HepG2 (cell line): ENCODE data around the gene RGS19. TPM values are rescaled to one million over a fixed set of nuclear protein-coding genes. Genes with fewer than 3 reads are reported as not detected.

Experiments used
- CENPT ChIP-seq: sonication (generic); formaldehyde crosslinking; IDR thresholded peaks from 2 replicates; pipeline ENCODE4 v1.8.0; 2022; ENCODE audit warnings: low read depth, mild to moderate bottlenecking, moderate library complexity, missing genetic modification reagents
- CTCF ChIP-seq: sonication (generic); formaldehyde crosslinking; IDR thresholded peaks from 2 replicates; pipeline ENCODE4 v1.5.0; 2020; ENCODE audit warnings: mild to moderate bottlenecking, missing genetic modification reagents, moderate library complexity
- E2F5 ChIP-seq: sonication (generic); formaldehyde crosslinking; conservative IDR thresholded peaks from 2 replicates; pipeline ENCODE4 v1.4.0; 2020; ENCODE audit warnings: missing genetic modification reagents
- EEA1 ChIP-seq: sonication (generic); formaldehyde crosslinking; IDR thresholded peaks from 2 replicates; pipeline ENCODE4 v1.5.1; 2020; ENCODE audit warnings: mild to moderate bottlenecking, missing genetic modification reagents, borderline replicate concordance
- ELF3 ChIP-seq: IDR thresholded peaks from 2 replicates; pipeline ENCODE4 v1.6.1; 2016; ENCODE audit warnings: missing genetic modification reagents, missing compliant biosample characterization
- MAFF ChIP-seq: IDR thresholded peaks from 2 replicates; pipeline ENCODE4 v1.6.1; 2011; ENCODE audit warnings: low read depth, low read length, improper control_type of control experiment
- MAX ChIP-seq: IDR thresholded peaks from 2 replicates; pipeline ENCODE4 v1.6.1; 2012; ENCODE audit warnings: inconsistent platforms
- PHF5A ChIP-seq: IDR thresholded peaks from one replicate; pipeline ENCODE4 v1.6.1; 2018; ENCODE audit warnings: low read depth, missing genetic modification reagents; ENCODE audit not compliant: unreplicated experiment
- SMAD3 ChIP-seq: sonication (generic); formaldehyde crosslinking; IDR thresholded peaks from 2 replicates; pipeline ENCODE4 v1.4.0; 2020; ENCODE audit warnings: missing genetic modification reagents
- ZBTB25 ChIP-seq: IDR thresholded peaks from 2 replicates; pipeline ENCODE4 v1.6.1; 2018; ENCODE audit warnings: missing genetic modification reagents
- ZNF205 ChIP-seq: IDR thresholded peaks from 2 replicates; pipeline ENCODE4 v1.6.1; 2018; ENCODE audit warnings: missing biosample characterization, missing genetic modification reagents
- ZNF234 ChIP-seq: sonication (generic); formaldehyde crosslinking; conservative IDR thresholded peaks from 2 replicates; pipeline ENCODE4 v1.5.1; 2020; ENCODE audit warnings: mild to moderate bottlenecking, missing genetic modification reagents
- ZNF564 ChIP-seq: sonication (generic); formaldehyde crosslinking; IDR thresholded peaks from 2 replicates; pipeline ENCODE4 v1.8.1; 2023; ENCODE audit warnings: mild to moderate bottlenecking, missing genetic modification reagents
- ZNF607 ChIP-seq: sonication (generic); formaldehyde crosslinking; IDR thresholded peaks from 2 replicates; pipeline ENCODE4 v1.5.1; 2020; ENCODE audit warnings: missing genetic modification reagents, mild to moderate bottlenecking, borderline replicate concordance
- polyA plus RNA-seq, 8 experiments: library from polyadenylated mRNA; depleted of rRNA in 3 of 8; stranded (reverse) in 7 of 8; unstranded in 1 of 8; fragments of >200 nt; fragmentation: Illumina TruSeq in 4 of 8; extraction: Trizol in 4 of 8; gene quantifications; 2 replicates each; pipeline versions ENCODE4 v1.2.1 to v1.2.3, GENCODE V29; 2011 to 2016; ENCODE audit warnings: low read depth in 4 of 8, missing spikeins in 1 of 8, mixed read lengths in 1 of 8; ENCODE audit not compliant: insufficient read depth in 1 of 8
- total RNA-seq, 5 experiments: library from RNA; depleted of rRNA; stranded (reverse); fragments of >200 nt; fragmentation: Illumina TruSeq; extraction: Trizol; gene quantifications; 2 replicates each; pipeline ENCODE4 v1.2.3, GENCODE V29; 2016; ENCODE audit warnings: low read depth in 1 of 5
- TF ChIP-seq, protein P1 (sequence below): sonication (generic); formaldehyde crosslinking; IDR thresholded peaks from 2 replicates; pipeline ENCODE4 v1.8.1; 2023; ENCODE audit warnings: mild to moderate bottlenecking, missing genetic modification reagents
- TF ChIP-seq, protein P2 (sequence below): sonication (generic); formaldehyde crosslinking; conservative IDR thresholded peaks from 2 replicates; pipeline ENCODE4 v1.5.0; 2020; ENCODE audit warnings: missing genetic modification reagents
- TF ChIP-seq, protein P3 (sequence below): sonication (generic); formaldehyde crosslinking; IDR thresholded peaks from 2 replicates; pipeline ENCODE4 v1.4.0; 2020; ENCODE audit warnings: mild to moderate bottlenecking, missing genetic modification reagents

The RGS19 gene
- total and polyA plus RNA-seq, 2 of the 13 experiments (the other 11 are each of a cell fraction or from before 2014, with no cell fraction given), result 10.7 to 11.9 TPM

DNA sequence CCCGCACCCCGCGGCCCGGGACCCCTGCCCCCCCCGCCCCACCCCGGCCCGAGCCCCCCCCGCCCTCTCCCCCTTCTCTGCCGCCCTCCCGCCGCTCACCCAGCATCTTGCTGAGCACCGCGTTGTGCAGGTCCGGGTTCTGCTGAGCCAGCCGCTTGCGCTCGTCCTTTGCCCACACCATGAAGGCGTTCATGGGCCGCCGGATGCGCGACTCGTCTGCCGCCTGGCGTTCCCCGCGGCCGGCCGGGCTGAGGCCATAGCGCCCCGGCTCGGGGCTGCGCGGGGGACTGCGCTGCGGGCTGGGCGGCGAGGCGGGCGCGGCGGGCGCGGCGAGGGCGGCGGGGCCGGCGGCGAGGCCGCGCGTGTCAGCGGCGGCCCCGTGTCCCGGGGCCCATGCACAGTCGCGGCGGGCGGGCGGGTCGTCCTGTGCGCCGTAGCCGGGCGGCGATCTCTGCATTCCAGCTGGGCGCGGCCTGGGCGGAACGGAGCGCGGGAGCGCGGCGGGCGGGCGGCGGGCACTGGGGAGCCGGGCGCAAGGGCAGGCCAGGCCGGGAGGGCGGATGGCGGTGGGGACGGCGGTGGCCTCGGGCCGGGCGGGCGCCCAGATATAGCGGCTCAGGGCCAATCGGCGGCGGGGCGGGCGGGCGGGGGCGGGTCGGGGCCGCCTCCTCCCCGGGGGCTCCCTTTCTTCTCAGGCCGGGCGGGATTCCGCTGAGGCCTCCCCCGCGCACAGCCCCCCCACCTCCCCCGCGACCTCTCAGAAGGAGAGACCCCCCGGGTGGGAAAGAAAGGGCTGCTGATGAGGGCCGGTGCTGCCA, 30.0 kb downstream of the RGS19 start, which contains the start of gene SOX18 (continued):
- 0 out of 2 replicates have a peak, but pooled peaks have one; percentile 8 for TF ChIP-seq ZBTB25 (CRISPR knock-in tag)
- TF ChIP-seq SMAD3 (CRISPR knock-in tag), result no peak
- TF ChIP-seq CENPT (CRISPR knock-in tag), result 0 out of 2 replicates have a peak, but pooled peaks have one; percentile 45
- TF ChIP-seq ZNF234 (CRISPR knock-in tag), result no peak
- no peak; the same call in 1 of the 2 replicates for TF ChIP-seq E2F5 (CRISPR knock-in tag)
- TF ChIP-seq CTCF (CRISPR knock-in tag), result peak; percentile 60
- TF ChIP-seq, protein P1, sequence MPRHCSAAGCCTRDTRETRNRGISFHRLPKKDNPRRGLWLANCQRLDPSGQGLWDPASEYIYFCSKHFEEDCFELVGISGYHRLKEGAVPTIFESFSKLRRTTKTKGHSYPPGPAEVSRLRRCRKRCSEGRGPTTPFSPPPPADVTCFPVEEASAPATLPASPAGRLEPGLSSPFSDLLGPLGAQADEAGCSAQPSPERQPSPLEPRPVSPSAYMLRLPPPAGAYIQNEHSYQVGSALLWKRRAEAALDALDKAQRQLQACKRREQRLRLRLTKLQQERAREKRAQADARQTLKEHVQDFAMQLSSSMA, result no peak
- 0 out of 2 replicates have a peak, but pooled peaks have one; percentile 27 for TF ChIP-seq ZNF205 (CRISPR knock-in tag)
- TF ChIP-seq ELF3 (CRISPR knock-in tag), result peak; percentile 18; the same call in 1 of the 2 replicates
- TF ChIP-seq EEA1 (CRISPR knock-in tag), result 0 out of 2 replicates have a peak, but pooled peaks have one; percentile 13
- TF ChIP-seq, protein P2, sequence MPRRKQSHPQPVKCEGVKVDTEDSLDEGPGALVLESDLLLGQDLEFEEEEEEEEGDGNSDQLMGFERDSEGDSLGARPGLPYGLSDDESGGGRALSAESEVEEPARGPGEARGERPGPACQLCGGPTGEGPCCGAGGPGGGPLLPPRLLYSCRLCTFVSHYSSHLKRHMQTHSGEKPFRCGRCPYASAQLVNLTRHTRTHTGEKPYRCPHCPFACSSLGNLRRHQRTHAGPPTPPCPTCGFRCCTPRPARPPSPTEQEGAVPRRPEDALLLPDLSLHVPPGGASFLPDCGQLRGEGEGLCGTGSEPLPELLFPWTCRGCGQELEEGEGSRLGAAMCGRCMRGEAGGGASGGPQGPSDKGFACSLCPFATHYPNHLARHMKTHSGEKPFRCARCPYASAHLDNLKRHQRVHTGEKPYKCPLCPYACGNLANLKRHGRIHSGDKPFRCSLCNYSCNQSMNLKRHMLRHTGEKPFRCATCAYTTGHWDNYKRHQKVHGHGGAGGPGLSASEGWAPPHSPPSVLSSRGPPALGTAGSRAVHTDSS (CRISPR knock-in tag), result 0 out of 2 replicates have a peak, but pooled peaks have one; percentile 49
- TF ChIP-seq, protein P3, sequence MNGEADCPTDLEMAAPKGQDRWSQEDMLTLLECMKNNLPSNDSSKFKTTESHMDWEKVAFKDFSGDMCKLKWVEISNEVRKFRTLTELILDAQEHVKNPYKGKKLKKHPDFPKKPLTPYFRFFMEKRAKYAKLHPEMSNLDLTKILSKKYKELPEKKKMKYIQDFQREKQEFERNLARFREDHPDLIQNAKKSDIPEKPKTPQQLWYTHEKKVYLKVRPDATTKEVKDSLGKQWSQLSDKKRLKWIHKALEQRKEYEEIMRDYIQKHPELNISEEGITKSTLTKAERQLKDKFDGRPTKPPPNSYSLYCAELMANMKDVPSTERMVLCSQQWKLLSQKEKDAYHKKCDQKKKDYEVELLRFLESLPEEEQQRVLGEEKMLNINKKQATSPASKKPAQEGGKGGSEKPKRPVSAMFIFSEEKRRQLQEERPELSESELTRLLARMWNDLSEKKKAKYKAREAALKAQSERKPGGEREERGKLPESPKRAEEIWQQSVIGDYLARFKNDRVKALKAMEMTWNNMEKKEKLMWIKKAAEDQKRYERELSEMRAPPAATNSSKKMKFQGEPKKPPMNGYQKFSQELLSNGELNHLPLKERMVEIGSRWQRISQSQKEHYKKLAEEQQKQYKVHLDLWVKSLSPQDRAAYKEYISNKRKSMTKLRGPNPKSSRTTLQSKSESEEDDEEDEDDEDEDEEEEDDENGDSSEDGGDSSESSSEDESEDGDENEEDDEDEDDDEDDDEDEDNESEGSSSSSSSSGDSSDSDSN (CRISPR knock-in tag), result peak; percentile 84
- TF ChIP-seq ZNF607 (CRISPR knock-in tag), result peak; percentile 62; the same call in 1 of the 2 replicates
- peak; percentile 53; the same call in 1 of the 2 replicates for TF ChIP-seq MAX
- peak; percentile 17; the same call in 1 of the 2 replicates for TF ChIP-seq MAFF
- 0 out of 2 replicates have a peak, but pooled peaks have one; percentile 16 for TF ChIP-seq ZNF564 (CRISPR knock-in tag)
- TF ChIP-seq PHF5A (CRISPR knock-in tag), result peak; percentile 67
